HG02571 (cell line): ENCODE measurements around the gene GNG13.
"Not testable (repeated sequence)": the region's sequence is repeated elsewhere in the genome, so short reads cannot be mapped to it uniquely, and the experiment has no call there.

Experiments used
- ATAC-seq: cut with Tn5 transposase; IDR thresholded peaks from one replicate; pipeline ENCODE4 v1.9.1; 2021; ENCODE audit warnings: mild to moderate bottlenecking, moderate library complexity; ENCODE audit not compliant: unreplicated experiment

The GNG13 gene

DNA sequence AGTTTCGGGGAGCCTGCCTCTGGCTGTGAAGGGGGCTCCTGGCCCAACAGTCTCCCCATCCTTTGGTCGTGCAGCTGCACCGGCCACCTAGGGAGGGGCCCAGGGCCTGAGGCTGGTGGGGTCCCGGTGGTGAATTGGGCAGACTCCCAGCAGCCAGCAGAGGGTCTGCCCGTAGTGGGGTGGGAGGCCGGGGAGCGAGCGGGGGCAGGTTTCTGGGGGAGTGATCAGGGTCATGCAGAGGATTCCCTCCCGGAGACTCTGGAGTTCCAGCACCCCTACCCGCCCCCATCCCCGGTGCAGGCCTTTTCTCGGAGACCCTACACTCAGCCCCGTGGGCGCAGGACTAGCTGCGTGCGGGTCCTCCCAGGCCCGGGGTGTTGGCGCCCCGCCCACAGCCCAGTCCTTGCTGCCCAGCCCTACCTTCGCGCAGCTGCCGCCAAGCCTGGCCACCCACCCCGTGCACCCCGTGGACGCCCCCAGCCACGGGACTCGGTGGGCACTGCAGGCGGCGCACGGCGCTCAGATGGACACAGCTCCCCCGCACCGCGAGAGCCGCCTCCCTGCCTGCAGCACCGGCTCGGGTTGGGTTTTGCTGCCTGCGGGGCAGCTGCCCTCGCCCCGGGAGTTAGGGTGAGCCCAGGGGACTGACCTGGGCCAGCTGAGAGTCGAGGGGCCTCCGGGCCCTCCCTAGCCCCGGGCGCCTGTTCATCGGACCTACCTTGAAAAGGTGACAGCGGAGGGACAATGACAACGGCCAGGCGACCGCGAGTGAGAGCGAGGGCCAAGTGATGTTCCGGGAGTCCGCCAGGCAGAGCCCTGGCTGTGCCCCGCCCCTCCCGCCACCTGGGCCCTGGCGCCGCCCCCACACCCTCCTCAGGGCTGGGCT lies at the start of gene GNG13:
Gene GNG13 (minus strand): TSS at position 787 of the 886 bp plus-strand sequence. CDS start 1,657 bp downstream, outside the sequence.
- ATAC-seq = no peak

DNA sequence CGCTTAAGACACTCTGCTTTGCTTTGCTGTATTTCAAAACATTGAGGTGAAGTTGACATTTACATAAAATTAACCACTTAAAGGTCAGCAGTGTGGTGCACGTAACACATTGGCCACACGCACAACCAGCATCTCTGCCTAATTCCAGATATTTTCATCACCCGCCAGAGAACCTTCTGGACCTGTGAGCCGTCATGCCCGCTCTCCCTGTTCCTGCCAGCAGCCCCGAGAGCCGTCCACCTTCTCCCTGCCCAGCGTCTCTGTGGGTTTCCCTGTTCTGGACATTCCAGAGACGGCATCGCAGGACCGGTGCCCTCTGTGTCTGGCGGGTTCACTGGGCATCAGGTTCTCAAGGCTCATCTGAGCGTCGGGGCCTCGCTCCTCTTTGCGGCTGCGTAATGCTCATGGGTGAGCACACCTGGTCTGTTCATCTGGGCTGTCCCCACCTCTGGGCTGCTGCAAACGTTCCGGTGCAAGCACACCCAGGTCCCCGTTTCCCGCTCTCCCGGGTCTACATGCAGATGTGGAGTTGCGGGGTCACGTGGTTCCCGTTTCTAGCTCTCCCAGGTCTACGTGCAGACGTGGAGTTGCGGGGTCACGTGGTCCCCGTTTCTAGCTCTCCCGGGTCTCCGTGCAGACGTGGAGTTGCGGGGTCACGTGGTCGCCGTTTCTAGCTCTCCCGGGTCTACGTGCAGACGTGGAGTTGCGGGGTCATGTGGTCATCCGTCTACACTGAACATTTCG lies 48.1 kb upstream of the GNG13 start:
- ATAC-seq = no peak

GRCh38 chr16:847681-848445 lies 47.3 kb upstream of the GNG13 start:
- ATAC-seq = no peak

GRCh38 chr16:847151-847550 lies 46.6 kb upstream of the GNG13 start:
- ATAC-seq = no peak

GRCh38 chr16:845351-845745 lies 44.8 kb upstream of the GNG13 start:
- no peak for ATAC-seq

- no peak for ATAC-seq
Measured at GRCh38 chr16:844638-845350, 44.3 kb upstream of the GNG13 start.

DNA sequence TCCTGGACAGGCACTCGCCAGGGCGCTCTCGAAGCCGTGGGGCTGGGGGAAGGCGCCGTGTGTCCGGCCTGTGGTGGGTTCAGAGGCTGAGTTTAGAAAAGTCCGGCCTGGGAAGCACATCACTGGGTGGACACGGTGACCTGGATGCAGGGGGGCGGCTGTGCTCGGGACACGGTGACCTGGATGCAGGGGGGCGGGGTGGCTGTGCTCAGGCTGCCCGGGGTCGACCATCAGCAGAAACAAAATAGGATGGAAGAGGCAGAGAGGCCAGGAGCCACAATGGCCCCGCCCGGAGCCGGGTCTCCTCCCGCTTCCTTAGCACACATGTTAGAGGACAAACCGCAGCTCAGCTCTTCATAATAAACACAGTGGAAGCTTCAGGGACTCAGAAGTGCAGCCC lies 43.2 kb upstream of the GNG13 start:
- ATAC-seq = no peak

DNA sequence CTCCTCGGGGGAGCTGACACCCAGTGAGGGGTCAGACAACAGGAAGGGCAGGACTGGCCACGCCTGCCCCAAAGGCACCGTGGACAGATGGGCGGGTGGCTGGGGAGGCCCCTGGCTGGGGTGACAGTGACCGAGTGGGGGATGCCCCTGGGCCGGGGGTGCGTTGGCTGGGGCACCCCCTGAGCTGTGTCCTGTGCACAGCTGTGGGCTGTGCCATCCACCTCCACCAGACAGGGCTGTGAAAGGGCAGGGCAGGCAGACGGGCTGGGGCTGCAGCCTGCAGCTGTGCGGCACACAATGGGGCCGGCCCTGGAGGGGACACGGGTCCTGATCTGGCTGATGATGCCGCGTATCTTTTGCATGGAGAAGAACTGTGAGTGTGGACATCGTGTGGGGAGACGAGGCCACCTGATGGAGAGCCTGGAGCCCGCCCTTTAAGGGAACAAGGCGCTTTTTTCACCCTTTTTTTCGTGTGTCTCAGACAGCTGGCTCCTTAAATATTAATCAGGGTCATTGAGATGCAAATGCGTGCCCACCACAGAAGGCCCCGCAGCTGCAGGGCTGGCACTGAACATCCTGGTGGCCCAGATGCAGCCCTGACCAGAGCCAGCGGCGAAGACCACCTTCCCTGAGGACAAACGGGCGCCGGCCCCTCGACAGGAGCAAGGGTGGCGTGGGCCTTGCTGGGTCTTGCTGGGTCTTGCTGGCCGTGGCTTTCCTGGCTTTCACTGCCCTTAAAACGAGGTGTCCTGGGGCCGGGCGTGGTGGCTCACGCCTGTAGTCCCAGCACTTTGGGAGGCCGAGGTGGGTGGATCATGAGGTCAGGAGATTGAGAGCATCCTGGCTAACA lies 42.4 kb upstream of the GNG13 start:
- no peak for ATAC-seq

- ATAC-seq = no peak
Measured at GRCh38 chr16:842061-842476, 41.5 kb upstream of the GNG13 start.

DNA sequence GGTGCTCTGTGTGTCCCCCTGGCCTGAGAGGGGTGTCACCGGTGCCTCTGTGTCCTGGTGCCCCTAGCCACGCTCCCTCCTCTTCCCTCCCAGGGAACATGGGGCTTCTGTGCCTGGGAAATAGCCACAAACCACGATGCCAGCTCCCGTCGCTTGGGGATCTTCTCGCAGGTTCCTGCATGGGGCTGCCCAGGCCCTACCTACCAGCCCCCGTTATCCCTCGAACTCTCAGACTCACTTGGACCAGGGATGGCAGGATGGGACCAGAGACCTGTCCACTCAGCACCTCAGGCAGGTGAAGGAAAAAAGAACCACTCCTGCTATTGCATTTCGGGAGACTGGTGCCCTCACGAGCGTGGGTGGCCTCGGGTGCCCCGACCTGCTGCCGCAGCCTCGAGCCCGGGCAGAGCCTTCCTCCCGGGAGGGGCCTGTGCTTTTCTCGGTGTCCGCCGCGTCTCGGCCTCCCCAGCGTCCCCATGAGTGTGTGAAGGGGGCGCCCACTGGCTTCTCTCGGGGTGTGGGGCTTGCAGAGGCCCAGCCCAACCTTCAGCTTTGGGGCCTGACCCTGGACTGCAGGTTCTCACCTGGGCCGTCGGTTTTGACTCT lies 41.0 kb upstream of the GNG13 start:
- ATAC-seq = no peak

DNA sequence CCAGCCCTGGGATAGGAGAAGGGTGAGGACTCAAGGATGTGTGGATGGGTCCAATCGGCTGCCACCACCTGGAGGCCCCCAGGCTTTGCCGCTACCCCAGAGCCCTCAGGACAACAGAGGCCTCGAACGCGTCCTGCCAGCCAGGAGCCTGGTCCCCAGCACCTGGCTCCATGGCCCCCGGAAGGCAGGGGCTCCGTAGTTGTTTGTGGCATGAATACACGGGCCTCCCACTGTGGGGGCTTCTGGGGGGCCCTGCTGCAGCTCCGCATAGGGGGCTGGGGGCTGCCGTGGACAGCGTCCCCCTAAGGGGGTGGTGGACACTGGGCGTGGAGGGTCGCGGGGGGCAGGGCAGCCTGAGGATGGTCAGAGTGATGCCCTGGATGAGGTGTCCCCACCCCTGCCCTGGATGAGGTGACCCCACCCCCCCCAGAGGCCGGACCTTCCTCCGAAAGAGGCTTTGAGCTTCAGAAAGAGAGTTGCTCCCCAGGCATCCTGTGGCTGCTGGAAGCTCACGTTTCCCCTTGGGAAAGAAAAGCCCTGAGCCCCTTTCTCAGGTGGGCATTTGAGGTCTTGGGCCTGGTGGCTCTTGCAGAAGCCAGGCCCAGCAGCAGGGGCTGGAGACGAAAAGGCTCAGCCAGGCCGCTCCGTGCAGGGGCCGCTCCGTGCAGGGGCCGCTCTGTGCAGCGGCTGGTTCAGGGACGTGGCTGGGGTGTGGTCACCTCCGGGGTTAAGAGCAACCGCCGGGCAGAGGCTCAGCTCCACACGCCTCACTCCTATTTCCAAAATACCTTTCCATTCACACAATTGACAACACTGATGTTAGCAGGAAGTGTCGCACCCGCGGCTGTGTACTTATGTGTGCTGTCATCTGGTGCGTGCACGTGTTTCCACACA lies 40.3 kb upstream of the GNG13 start:
- no peak for ATAC-seq

DNA sequence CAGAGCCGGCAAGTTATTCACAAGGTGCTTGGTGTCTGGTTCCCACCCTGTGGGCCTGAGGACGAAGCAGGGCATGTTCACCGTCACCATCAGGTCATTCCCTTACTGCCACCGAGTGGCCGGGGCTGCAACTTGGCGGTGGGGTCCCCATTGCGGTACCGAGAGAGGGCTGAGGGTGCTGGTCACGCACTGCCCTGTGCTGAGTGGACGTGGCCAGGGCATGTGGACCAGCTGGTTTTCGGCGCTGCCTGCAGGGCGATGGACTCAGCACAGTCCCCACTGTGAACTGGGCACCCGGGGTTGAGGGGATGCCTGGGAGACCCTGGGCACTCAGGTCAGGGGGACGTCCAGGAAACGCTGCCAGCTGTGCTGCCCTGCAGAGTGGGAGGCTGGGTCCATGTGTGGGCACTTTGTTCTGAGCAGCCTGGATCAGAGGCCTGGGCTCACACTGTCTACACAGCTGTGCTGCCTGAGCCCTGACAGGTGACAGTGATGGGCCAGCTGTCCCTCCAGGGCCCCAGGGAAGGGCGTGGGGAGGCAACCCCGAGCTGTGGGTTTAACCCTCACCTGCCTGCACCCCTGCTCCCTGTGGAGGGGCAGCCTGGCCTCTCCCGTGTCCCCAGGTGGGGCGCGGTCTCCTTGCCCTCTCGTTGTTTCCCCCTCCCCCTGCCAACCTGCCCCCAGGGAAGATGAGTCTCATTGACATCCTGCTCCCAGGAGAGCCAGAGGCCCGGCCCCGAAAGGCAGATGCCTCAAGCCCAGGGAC lies 39.3 kb upstream of the GNG13 start:
- no peak for ATAC-seq

DNA sequence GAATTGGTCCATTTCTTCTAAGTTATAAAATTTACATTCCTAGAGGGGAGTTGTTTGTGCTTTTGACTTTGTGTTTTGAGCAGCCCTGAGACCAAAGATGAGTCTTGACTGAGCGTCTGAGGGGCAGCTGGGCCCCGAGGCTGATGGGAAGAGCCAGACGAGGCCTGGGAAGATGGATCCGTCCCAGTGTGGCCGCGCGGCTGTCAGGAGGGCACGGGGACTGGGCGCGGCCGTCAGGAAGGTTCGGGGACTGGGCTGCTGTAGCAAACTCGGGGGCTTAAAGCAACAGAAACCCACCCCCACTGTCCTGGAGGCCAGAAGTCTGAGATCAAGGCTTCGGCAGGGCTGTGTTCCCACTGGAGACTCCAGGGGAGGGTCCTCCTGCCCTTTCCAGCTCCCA lies 38.2 kb upstream of the GNG13 start:
- ATAC-seq = no peak

- ATAC-seq = not testable (repeated sequence)
Measured at GRCh38 chr16:836822-837221, 36.3 kb upstream of the GNG13 start.

DNA sequence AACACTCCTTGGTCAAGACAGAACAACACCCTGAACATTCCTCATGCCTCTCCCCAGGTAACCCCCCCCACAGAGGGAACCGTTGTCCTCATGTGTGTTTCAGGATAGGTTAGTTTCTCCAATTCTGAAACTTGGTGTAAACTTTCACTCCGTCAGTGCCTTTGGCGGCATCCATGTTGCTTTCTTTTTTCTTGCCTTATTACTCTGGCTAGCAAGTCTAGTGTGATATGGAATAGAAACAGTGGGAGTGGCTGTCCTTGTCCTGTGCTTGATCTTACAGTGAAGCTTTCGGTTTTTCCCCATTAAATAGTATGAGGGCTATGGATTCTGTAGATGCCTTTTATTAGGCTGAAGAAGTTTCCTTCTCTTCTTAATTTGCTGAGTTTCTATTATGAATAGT lies 35.7 kb upstream of the GNG13 start:
- ATAC-seq = no peak

- no peak for ATAC-seq
Measured at GRCh38 chr16:835373-835772, 34.8 kb upstream of the GNG13 start.

- no peak for ATAC-seq
Measured at GRCh38 chr16:833411-833810, 32.9 kb upstream of the GNG13 start.
